ENCODE data around the gene PARS2.
A peak's percentile ranks its signal among the peaks of the same experiment; 100 is the strongest.

- TF ChIP-seq, protein P1, sequence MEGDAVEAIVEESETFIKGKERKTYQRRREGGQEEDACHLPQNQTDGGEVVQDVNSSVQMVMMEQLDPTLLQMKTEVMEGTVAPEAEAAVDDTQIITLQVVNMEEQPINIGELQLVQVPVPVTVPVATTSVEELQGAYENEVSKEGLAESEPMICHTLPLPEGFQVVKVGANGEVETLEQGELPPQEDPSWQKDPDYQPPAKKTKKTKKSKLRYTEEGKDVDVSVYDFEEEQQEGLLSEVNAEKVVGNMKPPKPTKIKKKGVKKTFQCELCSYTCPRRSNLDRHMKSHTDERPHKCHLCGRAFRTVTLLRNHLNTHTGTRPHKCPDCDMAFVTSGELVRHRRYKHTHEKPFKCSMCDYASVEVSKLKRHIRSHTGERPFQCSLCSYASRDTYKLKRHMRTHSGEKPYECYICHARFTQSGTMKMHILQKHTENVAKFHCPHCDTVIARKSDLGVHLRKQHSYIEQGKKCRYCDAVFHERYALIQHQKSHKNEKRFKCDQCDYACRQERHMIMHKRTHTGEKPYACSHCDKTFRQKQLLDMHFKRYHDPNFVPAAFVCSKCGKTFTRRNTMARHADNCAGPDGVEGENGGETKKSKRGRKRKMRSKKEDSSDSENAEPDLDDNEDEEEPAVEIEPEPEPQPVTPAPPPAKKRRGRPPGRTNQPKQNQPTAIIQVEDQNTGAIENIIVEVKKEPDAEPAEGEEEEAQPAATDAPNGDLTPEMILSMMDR (conservative IDR thresholded peaks at IDR 0.05; ENCODE audit: low read depth in 2 of 2) = peak; percentile 91 to 99
- TF ChIP-seq REST (IDR thresholded peaks at IDR 0.05; ENCODE audit: unreplicated experiment) = no peak
- TF ChIP-seq EZH2phosphoT487 (IDR thresholded peaks at IDR 0.05; ENCODE audit: unreplicated experiment) = no peak
- TF ChIP-seq EZH2 (IDR thresholded peaks at IDR 0.05; ENCODE audit: low read depth, unreplicated experiment) = no peak
- TF ChIP-seq CREB1 (CRISPR knock-in tag; IDR thresholded peaks at IDR 0.05; ENCODE audit: low read depth) = no peak
- TF ChIP-seq POLR2AphosphoS5 (IDR thresholded peaks at IDR 0.05; ENCODE audit: low read depth) = no peak
These were observed 27.7 kb upstream of the PARS2 start for GRCh38 chr1:54791880-54792522.

Measured in GM23338 (cell line).